PC-3 (cell line): Measurements from ENCODE around the gene PSMD4. TPM values are rescaled to one million over a fixed set of nuclear protein-coding genes. Genes with fewer than 3 reads are reported as not detected.

ENCODE experiments used
- ATAC-seq: fragments of 200-7000 bp; cut with Tn5 transposase; 2 replicates; pipeline ENCODE4 v1.9.1; 2020; ENCODE audit warnings: mild to moderate bottlenecking, moderate library complexity
- BruUV-seq: library from RNA; stranded (reverse); fragments of 400-500 nt; replicated peaks from 2 replicates; lab custom pipeline; 2021; lab: Mats Ljungman, UMichigan
- CTCF ChIA-PET: fragments of 300-600 bp; sonication (Branson Sonifier 250); formaldehyde crosslinking; loops from one replicate; lab custom pipeline; 2022; ENCODE audit warnings: antibody characterized with exemption; lab: Charles Lee
- POLR2A ChIA-PET: fragments of 300-600 bp; sonication (Branson Sonifier 250); formaldehyde crosslinking; loops from one replicate; lab custom pipeline; 2022; ENCODE audit warnings: antibody characterized with exemption; ENCODE audit not compliant: unreplicated experiment; lab: Charles Lee
- DNase-seq: peaks from one replicate; pipeline ENCODE4 v3.0.0-alpha.2; 2015
- H2AFZ ChIP-seq: fragments of 300-600 bp; sonication (generic); 2 replicates; pipeline ENCODE4 v1.6.0; 2016; ENCODE audit warnings: antibody characterized with exemption, low read length
- H3F3A ChIP-seq: fragments of 300-600 bp; sonication (generic); one replicate; pipeline ENCODE4 v1.6.0; 2017; ENCODE audit warnings: antibody characterized with exemption, low read length, control low read depth, mild to moderate bottlenecking; ENCODE audit not compliant: unreplicated experiment
- H3K27ac ChIP-seq: fragments of 300-600 bp; sonication (generic); 2 replicates; pipeline ENCODE4 v1.5.1; 2016; ENCODE audit warnings: mild to moderate bottlenecking, low read length
- H3K27me3 ChIP-seq: fragments of 300-600 bp; sonication (generic); 2 replicates; pipeline ENCODE4 v1.6.1; 2016; ENCODE audit warnings: low read length, mixed read lengths
- H3K36me3 ChIP-seq: fragments of 300-600 bp; sonication (generic); 2 replicates; pipeline ENCODE4 v1.6.1; 2016; ENCODE audit warnings: low read depth, mixed run types, low read length, mixed read lengths
- H3K4me1 ChIP-seq: fragments of 300-600 bp; sonication (generic); 2 replicates; pipeline ENCODE4 v1.5.1; 2016; ENCODE audit warnings: low read length; ENCODE audit not compliant: insufficient read depth
- H3K4me2 ChIP-seq: fragments of 300-600 bp; sonication (generic); 2 replicates; pipeline ENCODE4 v1.6.0; 2016; ENCODE audit warnings: low read length
- H3K4me3 ChIP-seq: fragments of 300-600 bp; sonication (generic); 2 replicates; pipeline ENCODE4 v1.5.1; 2016; ENCODE audit warnings: mild to moderate bottlenecking, low read length, mixed read lengths
- H3K79me2 ChIP-seq: fragments of 300-600 bp; sonication (generic); 2 replicates; pipeline ENCODE4 v1.6.1; 2017; ENCODE audit warnings: low read length, mixed read lengths
- H3K9ac ChIP-seq: fragments of 300-600 bp; sonication (generic); 2 replicates; pipeline ENCODE4 v1.6.0; 2016; ENCODE audit warnings: mild to moderate bottlenecking, low read length
- H3K9me2 ChIP-seq: fragments of 300-600 bp; sonication (generic); replicated peaks from 2 replicates; pipeline ENCODE4 v1.6.1; 2016; ENCODE audit warnings: mixed run types, low read length, mixed read lengths
- H3K9me3 ChIP-seq: fragments of 300-600 bp; sonication (generic); 2 replicates; pipeline ENCODE4 v1.6.1; 2016; ENCODE audit warnings: low read length, mixed read lengths
- H4K20me1 ChIP-seq: fragments of 300-600 bp; sonication (generic); 2 replicates; pipeline ENCODE4 v1.6.1; 2016; ENCODE audit warnings: low read length, mixed read lengths
- CTCF ChIP-seq: fragments of 300-600 bp; sonication (generic); conservative IDR thresholded peaks from 2 replicates; pipeline ENCODE4 v1.5.1; 2017; ENCODE audit warnings: antibody characterized with exemption, low read depth, mild to moderate bottlenecking, low read length
- EZH2 ChIP-seq: fragments of 300-600 bp; sonication (generic); IDR thresholded peaks from one replicate; pipeline ENCODE4 v1.6.1; 2017; ENCODE audit warnings: antibody characterized with exemption, mild to moderate bottlenecking, low read length; ENCODE audit not compliant: unreplicated experiment
- EZH2phosphoT487 ChIP-seq: fragments of 300-600 bp; sonication (generic); IDR thresholded peaks from 2 replicates; pipeline ENCODE4 v1.6.1; 2018; ENCODE audit warnings: mild to moderate bottlenecking, antibody characterized with exemption, low read length, borderline replicate concordance
- intact Hi-C: fragments of 100-400 bp; cut with micrococcal nuclease; formaldehyde crosslinking; loops from 2 replicates; pipeline ENCODE4 v1.9.0; 2023
- total RNA-seq: library from RNA; depleted of rRNA; stranded (reverse); fragments of >200 nt; gene quantifications from 2 replicates; pipeline ENCODE4 v1.2.3, GENCODE V29; 2014

The PSMD4 gene
- total RNA-seq, 1 experiment from 2014 or later: 404 TPM

GRCh38 chr1:151246786-151247185, 7.7 kb upstream of the PSMD4 start:
- ATAC-seq: no peak
- no peak overlapping the region for H3K27ac ChIP-seq
- no peak for TF ChIP-seq CTCF
- TF ChIP-seq EZH2: no peak
- TF ChIP-seq EZH2phosphoT487: no peak
- BruUV-seq: no TSS peak
- ChIA-PET POLR2A (no interaction called here), CTCF (interaction anchor here (0.6 kb wide), 2 partner anchors 54 to 142 kb away, joined by 3 to 4 read pairs; no protein-coding TSS in a partner anchor)
- intact Hi-C loops: no loop called here
- H4K20me1 ChIP-seq: no peaks in the 10 kb centered on the region
- H2AFZ ChIP-seq: no peak overlapping the region
- no peak overlapping the region for H3K9ac ChIP-seq
- no peaks in the 10 kb centered on the region for H3K9me3 ChIP-seq
- no peaks in the 10 kb centered on the region for H3K27me3 ChIP-seq
- H3K4me1 ChIP-seq: no peaks in the 10 kb centered on the region
- no peak overlapping the region for H3K4me3 ChIP-seq
- DNase-seq: no peak
- peaks cover 81% of the 10 kb centered on the region for H3K36me3 ChIP-seq
- H3K4me2 ChIP-seq: no peak overlapping the region
- peaks cover 4% of the 10 kb centered on the region for H3F3A ChIP-seq
- H3K9me2 ChIP-seq: no peaks in the 10 kb centered on the region
- no peaks in the 10 kb centered on the region for H3K79me2 ChIP-seq

GRCh38 chr1:151251656-151252470, 2.7 kb upstream of the PSMD4 start:
- ATAC-seq (peak; percentile 62), DNase-seq (peak; percentile 86)
- H3K4me1 ChIP-seq: peaks cover 5% of the 10 kb centered on the region; the same call in 1 of the 2 replicates
- H4K20me1 ChIP-seq: no peaks in the 10 kb centered on the region; the same call in 1 of the 2 replicates
- H3K9me2 ChIP-seq: no peaks in the 10 kb centered on the region
- H3K27ac ChIP-seq: no peak overlapping the region
- BruUV-seq: no TSS peak
- no peaks in the 10 kb centered on the region for H3K9me3 ChIP-seq
- no peak for TF ChIP-seq EZH2phosphoT487
- peak; percentile 94 for TF ChIP-seq CTCF
- H3K9ac ChIP-seq: no peak overlapping the region
- H3K27me3 ChIP-seq: no peaks in the 10 kb centered on the region
- intact Hi-C loops: loop anchor here (1.0 to 2.0 kb wide), 2 partner anchors 56 to 151 kb away; no protein-coding TSS in a partner anchor
- H3K79me2 ChIP-seq: peaks cover 22% of the 10 kb centered on the region
- CTCF ChIA-PET: interaction anchor here (0.6 to 1.5 kb wide), 7 partner anchors 30 to 227 kb away, joined by 3 to 6 read pairs (median 4); partner anchors contain the start of gene ZNF687
- H3F3A ChIP-seq: peaks cover 4% of the 10 kb centered on the region
- POLR2A ChIA-PET: interaction anchor here (0.5 to 1.0 kb wide), 4 partner anchors 9 to 86 kb away, joined by 3 to 13 read pairs (median 3); no protein-coding TSS in a partner anchor
- H2AFZ ChIP-seq: no peak overlapping the region
- no peak overlapping the region for H3K4me3 ChIP-seq
- H3K36me3 ChIP-seq: peaks cover 31% of the 10 kb centered on the region
- H3K4me2 ChIP-seq: no peak overlapping the region
